Measurements from ENCODE around the gene MT1H. TPM values are rescaled to one million over a fixed set of nuclear protein-coding genes. Genes with fewer than 3 reads are reported as not detected.

The MT1H gene
- total and polyA plus RNA-seq, 2 of the 13 experiments (the other 11 are each of a cell fraction or from before 2014, with no cell fraction given), result 0.60 TPM; not detected in 1

DNA sequence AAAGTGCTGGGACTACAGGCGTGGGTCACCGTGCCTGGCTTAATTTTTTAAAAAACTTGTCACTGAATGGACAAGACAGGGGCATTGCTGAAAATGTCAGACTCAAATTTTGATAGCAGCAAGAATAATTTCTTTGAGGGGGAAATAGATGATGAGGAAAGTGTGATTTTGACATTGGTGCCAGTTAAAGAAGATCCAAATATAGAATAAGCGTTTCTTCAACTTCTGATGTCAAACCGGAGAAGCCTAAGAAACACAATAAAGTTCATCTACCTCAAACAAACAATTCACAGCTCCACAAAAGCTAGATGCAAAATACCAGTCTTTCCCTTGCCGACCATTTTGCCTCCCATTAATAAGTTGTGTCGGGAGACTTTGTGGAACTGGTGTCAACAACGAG is 17.1 kb downstream of the MT1H start (continued):
- no peak for TF ChIP-seq MED8 (CRISPR knock-in tag; IDR thresholded peaks at IDR 0.05; ENCODE audit: insufficient replicate concordance)
- no peak for TF ChIP-seq PHF20 (CRISPR knock-in tag; IDR thresholded peaks at IDR 0.05)
- no peak for TF ChIP-seq YY1 (IDR thresholded peaks at IDR 0.05; ENCODE audit: insufficient read depth, insufficient replicate concordance, low read depth, low read length)
- no peak for TF ChIP-seq DR1 (CRISPR knock-in tag; IDR thresholded peaks at IDR 0.05)
- TF ChIP-seq PHF5A (CRISPR knock-in tag; IDR thresholded peaks at IDR 0.05; ENCODE audit: low read depth, unreplicated experiment), result no peak
- TF ChIP-seq ETV6 (CRISPR knock-in tag; conservative IDR thresholded peaks at IDR 0.05), result no peak
- no peak for TF ChIP-seq FOSL2 (CRISPR knock-in tag; IDR thresholded peaks at IDR 0.05)

DNA sequence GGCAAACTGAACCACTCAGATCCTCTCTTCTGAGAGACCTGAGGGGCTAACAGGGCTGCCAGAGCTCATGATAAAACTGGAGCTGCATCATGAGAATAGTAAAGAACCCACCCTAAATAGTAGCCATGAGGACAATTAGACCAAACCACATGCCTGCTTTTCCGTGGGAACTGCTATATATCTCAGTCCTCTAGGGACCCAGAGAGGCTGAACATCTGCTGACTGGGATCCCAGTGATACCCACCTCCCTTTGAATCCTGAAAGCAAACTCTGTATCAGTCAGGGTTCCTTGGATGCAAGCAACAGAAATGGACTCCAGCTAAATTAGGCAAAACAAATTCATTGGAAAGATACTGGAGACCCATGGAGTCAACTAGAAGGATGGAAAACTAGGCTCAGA is 19.1 kb downstream of the MT1H start:
- H3K27me3 ChIP-seq (ENCODE audit: control insufficient read depth in 1 of 2, insufficient read depth in 2 of 2, low read length in 2 of 2), result no peaks in the 10 kb centered on the region
- DNase-seq (ENCODE audit: low spot score) (no peak), ATAC-seq (peak; percentile 66), FAIRE-seq (no peak)
- H3K27ac ChIP-seq (ENCODE audit: extremely low read length, insufficient read depth, low read length), result no peak overlapping the region
- CTCF ChIA-PET (ENCODE audit: low intra/inter-chr PET ratio, low total read pairs), result no interaction called here
- peaks cover 30% of the 10 kb centered on the region for H3K4me1 ChIP-seq (ENCODE audit: insufficient read depth, low read length)
- in situ Hi-C loops (cut with HindIII; ENCODE audit: extremely low pct_ligation_motif_present, low pct_unique_long_range_greater_than_20kb) (no loop called here), intact Hi-C loops (cut with micrococcal nuclease; ENCODE audit: unreplicated experiment) (no loop called here)
- no peaks in the 10 kb centered on the region for H3K36me3 ChIP-seq (replicated peaks in 1 of 2; ENCODE audit: control insufficient read depth in 1 of 2, insufficient read depth in 2 of 2, low read length in 2 of 2)
- no peak overlapping the region for H3K4me3 ChIP-seq (replicated peaks in 1 of 3; ENCODE audit: insufficient read depth in 1 of 3, low read depth in 2 of 3, low read length in 3 of 3)
- H4K20me1 ChIP-seq (ENCODE audit: insufficient read depth, low read length), result no peaks in the 10 kb centered on the region
- peaks cover 10% of the 10 kb centered on the region for H3K9me3 ChIP-seq (ENCODE audit: low read length)
- BruUV-seq (replicated peaks), result no TSS peak
- no peaks in the 10 kb centered on the region for H3K79me2 ChIP-seq (ENCODE audit: insufficient read depth, low read length)
- H3K4me2 ChIP-seq (ENCODE audit: low read depth, low read length), result no peak overlapping the region
- no peak overlapping the region for H3K9ac ChIP-seq (ENCODE audit: insufficient read depth, low read depth, low read length)
- WGBS (ENCODE audit: low lambda C conversion rate), result 0% methylated on average over 1 of the region's 1 CpG
- H2AFZ ChIP-seq (ENCODE audit: low read length), result no peak overlapping the region
- POLR2A ChIA-PET, result no interaction called here
- TF ChIP-seq, protein P1, sequence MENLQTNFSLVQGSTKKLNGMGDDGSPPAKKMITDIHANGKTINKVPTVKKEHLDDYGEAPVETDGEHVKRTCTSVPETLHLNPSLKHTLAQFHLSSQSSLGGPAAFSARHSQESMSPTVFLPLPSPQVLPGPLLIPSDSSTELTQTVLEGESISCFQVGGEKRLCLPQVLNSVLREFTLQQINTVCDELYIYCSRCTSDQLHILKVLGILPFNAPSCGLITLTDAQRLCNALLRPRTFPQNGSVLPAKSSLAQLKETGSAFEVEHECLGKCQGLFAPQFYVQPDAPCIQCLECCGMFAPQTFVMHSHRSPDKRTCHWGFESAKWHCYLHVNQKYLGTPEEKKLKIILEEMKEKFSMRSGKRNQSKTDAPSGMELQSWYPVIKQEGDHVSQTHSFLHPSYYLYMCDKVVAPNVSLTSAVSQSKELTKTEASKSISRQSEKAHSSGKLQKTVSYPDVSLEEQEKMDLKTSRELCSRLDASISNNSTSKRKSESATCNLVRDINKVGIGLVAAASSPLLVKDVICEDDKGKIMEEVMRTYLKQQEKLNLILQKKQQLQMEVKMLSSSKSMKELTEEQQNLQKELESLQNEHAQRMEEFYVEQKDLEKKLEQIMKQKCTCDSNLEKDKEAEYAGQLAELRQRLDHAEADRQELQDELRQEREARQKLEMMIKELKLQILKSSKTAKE (CRISPR knock-in tag; IDR thresholded peaks at IDR 0.05; ENCODE audit: borderline replicate concordance), result no peak
- TF ChIP-seq, protein P2, sequence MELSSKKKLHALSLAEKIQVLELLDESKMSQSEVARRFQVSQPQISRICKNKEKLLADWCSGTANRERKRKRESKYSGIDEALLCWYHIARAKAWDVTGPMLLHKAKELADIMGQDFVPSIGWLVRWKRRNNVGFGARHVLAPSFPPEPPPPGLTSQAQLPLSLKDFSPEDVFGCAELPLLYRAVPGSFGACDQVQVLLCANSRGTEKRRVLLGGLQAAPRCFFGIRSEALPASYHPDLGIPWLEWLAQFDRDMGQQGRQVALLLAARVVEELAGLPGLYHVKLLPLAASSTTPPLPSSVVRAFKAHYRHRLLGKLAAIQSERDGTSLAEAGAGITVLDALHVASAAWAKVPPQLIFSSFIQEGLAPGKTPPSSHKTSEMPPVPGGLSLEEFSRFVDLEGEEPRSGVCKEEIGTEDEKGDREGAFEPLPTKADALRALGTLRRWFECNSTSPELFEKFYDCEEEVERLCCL (CRISPR knock-in tag; IDR thresholded peaks at IDR 0.05; ENCODE audit: borderline replicate concordance), result no peak
- TF ChIP-seq ADNP (CRISPR knock-in tag; IDR thresholded peaks at IDR 0.05) (no peak), MAFF (IDR thresholded peaks at IDR 0.05; ENCODE audit: low read depth, low read length) (no peak), ZNF878 (CRISPR knock-in tag; IDR thresholded peaks at IDR 0.05) (no peak), SP140L (CRISPR knock-in tag; IDR thresholded peaks at IDR 0.05; ENCODE audit: borderline replicate concordance) (no peak), ZBTB7A (CRISPR knock-in tag; IDR thresholded peaks at IDR 0.05) (no peak), FOXK1 (CRISPR knock-in tag; IDR thresholded peaks at IDR 0.05; ENCODE audit: borderline replicate concordance, low read depth) (no peak), MAFK (conservative IDR thresholded peaks at IDR 0.05 in 1 of 2, IDR thresholded peaks at IDR 0.05 in 1 of 2; ENCODE audit: low read length in 2 of 2) (no peak), ISL2 (CRISPR knock-in tag; IDR thresholded peaks at IDR 0.05) (no peak), PRMT3 (CRISPR knock-in tag; IDR thresholded peaks at IDR 0.05; ENCODE audit: borderline replicate concordance, low read depth) (no peak), ZNF432 (CRISPR knock-in tag; IDR thresholded peaks at IDR 0.05; ENCODE audit: borderline replicate concordance) (no peak), CBFB (CRISPR knock-in tag; IDR thresholded peaks at IDR 0.05) (no peak)
- TF ChIP-seq, protein P3, sequence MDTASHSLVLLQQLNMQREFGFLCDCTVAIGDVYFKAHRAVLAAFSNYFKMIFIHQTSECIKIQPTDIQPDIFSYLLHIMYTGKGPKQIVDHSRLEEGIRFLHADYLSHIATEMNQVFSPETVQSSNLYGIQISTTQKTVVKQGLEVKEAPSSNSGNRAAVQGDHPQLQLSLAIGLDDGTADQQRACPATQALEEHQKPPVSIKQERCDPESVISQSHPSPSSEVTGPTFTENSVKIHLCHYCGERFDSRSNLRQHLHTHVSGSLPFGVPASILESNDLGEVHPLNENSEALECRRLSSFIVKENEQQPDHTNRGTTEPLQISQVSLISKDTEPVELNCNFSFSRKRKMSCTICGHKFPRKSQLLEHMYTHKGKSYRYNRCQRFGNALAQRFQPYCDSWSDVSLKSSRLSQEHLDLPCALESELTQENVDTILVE (CRISPR knock-in tag; IDR thresholded peaks at IDR 0.05), result no peak

All from HepG2 (cell line).